Muscle layer of duodenum (tissue), 2 donors: ENCODE measurements around the gene TNFAIP8L2.
A peak's percentile ranks its signal among the peaks of the same experiment; 100 is the strongest.

Source experiments
- H3K27ac ChIP-seq: one replicate; pipeline ENCODE4 v1.7.0; 2013; ENCODE audit warnings: mild to moderate bottlenecking, low read length
- H3K27me3 ChIP-seq: one replicate; pipeline ENCODE4 v1.7.0; 2013; ENCODE audit warnings: low read depth, mild to moderate bottlenecking, control low read depth, low read length
- H3K36me3 ChIP-seq, 2 donors: one replicate each; pipeline ENCODE4 v1.7.0; 2013; ENCODE audit warnings: low read length in 2 of 2, control low read depth in 1 of 2, mild to moderate bottlenecking in 1 of 2; ENCODE audit not compliant: insufficient read depth in 2 of 2, control insufficient read depth in 1 of 2
- H3K4me1 ChIP-seq, 2 donors: one replicate each; pipeline ENCODE4 v1.7.0; 2013; ENCODE audit warnings: low read length in 2 of 2, mild to moderate bottlenecking in 2 of 2, control low read depth in 1 of 2, moderate library complexity in 1 of 2; ENCODE audit not compliant: insufficient read depth in 2 of 2, control insufficient read depth in 1 of 2
- H3K4me3 ChIP-seq, 2 donors: one replicate each; pipeline ENCODE4 v1.7.0; 2013; ENCODE audit warnings: low read length in 2 of 2, low read depth in 1 of 2, mild to moderate bottlenecking in 1 of 2
- H3K9me3 ChIP-seq, 2 donors: one replicate each; pipeline ENCODE4 v1.7.0; 2013; ENCODE audit warnings: low read length in 2 of 2, control low read depth in 1 of 2, mild to moderate bottlenecking in 1 of 2; ENCODE audit not compliant: control insufficient read depth in 1 of 2
- donor health status: healthy.

The TNFAIP8L2 gene

DNA sequence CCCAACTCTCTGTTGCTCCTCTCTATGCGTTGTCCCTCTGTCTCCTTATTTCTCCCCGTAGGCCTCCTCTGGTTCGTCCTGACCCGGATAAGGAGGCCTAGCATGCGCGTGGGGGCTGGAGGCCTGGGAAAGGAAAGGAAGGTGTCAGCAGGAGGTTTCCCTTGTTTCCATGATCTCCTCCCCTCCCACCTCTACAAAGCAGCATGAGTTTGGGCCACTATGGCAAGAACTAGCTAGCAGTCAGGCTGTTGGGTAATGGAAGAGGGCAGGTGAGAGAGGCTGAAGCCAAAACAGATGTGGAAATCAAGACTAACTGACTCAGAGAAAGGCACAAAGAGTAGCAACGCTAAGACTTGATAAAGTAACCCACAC is 9.3 kb upstream of the TNFAIP8L2 start:
- peak overlapping the region; percentile 82 for H3K27ac ChIP-seq
- H3K27me3 ChIP-seq = no peaks in the 10 kb centered on the region
- H3K4me3 ChIP-seq = peak overlapping the region; percentile 74 to 92
- peaks cover 0 to 40% of the 10 kb centered on the region in 2 donors for H3K4me1 ChIP-seq
- no peaks in the 10 kb centered on the region for H3K9me3 ChIP-seq
- no peaks in the 10 kb centered on the region for H3K36me3 ChIP-seq

DNA sequence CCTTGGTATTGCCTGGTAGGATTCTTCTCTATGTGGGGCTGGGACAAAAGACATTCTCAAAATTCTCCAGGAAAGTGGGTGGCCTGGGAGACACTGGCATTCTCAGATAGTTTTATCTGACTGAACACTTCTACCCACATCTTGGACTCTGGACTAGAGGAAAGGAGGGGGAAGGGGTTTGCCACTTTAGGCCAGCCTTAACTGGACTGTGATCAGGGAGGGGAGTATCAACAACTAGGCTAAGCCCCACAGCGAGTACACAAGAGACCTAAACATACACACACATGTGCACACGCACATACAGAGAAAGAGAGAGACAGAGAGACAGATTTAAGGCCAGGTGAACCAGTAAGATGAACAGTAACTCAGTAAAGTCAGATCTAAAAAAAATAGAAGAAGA is 8.8 kb upstream of the TNFAIP8L2 start:
- Histone ChIP-seq H3K9me3 (no peaks in the 10 kb centered on the region), H3K27me3 (no peaks in the 10 kb centered on the region), H3K36me3 (no peaks in the 10 kb centered on the region), H3K27ac (peak overlapping the region; percentile 82), H3K4me1 (peaks cover 0 to 40% of the 10 kb centered on the region in 2 donors), H3K4me3 (peak overlapping the region; percentile 74 to 92)

DNA sequence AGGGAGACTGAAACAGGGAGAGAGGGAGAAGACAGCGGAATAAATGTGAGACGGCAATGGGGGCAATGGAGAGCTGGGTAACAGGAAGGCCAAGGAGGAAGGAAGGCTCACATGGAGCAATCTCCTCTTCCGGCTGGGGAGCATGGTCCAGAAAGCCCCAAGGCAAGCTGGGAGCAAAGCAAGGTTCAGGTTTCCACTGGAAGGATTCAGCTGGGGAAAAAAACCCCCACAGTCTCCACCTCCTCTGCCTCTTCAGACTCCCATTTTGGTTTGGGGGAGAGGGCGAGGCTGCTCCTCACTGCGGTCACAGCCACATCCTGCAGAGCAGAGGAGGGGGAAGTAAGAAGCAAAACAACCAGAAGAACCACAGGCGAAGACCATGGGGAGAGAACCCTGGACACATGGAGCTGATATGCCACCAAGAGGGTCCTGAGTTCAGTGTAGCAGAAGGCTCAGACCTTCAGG is 650 bp downstream of the TNFAIP8L2 start:
- Histone ChIP-seq H3K27me3 (no peaks in the 10 kb centered on the region), H3K27ac (peak overlapping the region; percentile 46), H3K9me3 (no peaks in the 10 kb centered on the region), H3K4me1 (peaks cover 0 to 8% of the 10 kb centered on the region in 2 donors), H3K36me3 (peaks cover 12 to 48% of the 10 kb centered on the region in 2 donors), H3K4me3 (peak overlapping the region; percentile 46 to 54)

DNA sequence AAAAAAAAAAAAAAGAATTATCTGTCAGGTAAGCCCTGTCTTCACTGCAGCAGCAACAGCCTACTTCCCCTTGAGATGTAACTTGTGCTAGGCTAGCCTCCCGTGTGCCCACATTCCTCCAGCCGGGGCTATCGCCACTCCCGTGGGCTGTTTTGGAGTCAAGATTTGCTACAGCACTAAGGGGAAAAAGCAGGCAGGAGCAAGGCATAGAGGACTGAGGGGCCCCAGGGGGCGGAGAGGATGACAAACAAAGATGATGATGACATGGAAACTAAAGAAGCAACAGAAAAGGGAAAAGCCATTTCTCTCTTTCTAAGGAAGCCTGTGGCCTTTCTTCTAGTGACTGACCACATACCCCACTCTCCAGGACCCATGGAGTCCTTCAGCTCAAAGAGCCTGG is 1.9 kb downstream of the TNFAIP8L2 start:
- Histone ChIP-seq H3K27ac (no peak overlapping the region), H3K9me3 (no peaks in the 10 kb centered on the region), H3K36me3 (peaks cover 12 to 48% of the 10 kb centered on the region in 2 donors), H3K27me3 (no peaks in the 10 kb centered on the region), H3K4me3 (no peak overlapping the region), H3K4me1 (peaks cover 0 to 8% of the 10 kb centered on the region in 2 donors)

DNA sequence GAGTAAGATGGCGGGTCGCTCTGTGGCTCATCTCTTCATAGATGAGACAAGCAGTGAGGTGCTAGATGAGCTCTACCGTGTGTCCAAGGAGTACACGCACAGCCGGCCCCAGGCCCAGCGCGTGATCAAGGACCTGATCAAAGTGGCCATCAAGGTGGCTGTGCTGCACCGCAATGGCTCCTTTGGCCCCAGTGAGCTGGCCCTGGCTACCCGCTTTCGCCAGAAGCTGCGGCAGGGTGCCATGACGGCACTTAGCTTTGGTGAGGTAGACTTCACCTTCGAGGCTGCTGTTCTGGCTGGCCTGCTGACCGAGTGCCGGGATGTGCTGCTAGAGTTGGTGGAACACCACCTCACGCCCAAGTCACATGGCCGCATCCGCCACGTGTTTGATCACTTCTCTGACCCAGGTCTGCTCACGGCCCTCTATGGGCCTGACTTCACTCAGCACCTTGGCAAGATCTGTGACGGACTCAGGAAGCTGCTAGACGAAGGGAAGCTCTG is 2.4 kb downstream of the TNFAIP8L2 start:
- Histone ChIP-seq H3K4me3 (no peak overlapping the region), H3K27me3 (no peaks in the 10 kb centered on the region), H3K36me3 (peaks cover 12 to 48% of the 10 kb centered on the region in 2 donors), H3K9me3 (no peaks in the 10 kb centered on the region), H3K4me1 (peaks cover 0 to 10% of the 10 kb centered on the region in 2 donors), H3K27ac (no peak overlapping the region)

DNA sequence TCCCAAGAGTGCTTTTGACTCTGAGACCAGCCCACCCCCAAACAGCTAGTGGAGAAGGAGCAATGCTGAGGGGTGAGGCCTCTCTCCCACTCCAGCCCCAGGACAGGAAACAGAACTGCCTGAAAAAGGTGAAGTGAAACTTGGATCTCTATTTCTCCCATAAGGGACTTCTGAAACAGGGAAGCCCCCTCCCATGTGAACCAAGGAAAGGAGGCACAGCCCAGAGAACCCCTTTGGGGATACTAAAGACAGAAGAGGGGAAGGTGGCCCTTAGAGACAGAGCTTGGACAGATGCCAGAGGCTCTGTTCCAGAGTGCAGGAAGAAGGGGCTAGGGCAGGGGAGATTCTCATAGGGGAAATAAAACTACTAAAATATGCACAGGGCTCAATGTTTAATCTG is 2.9 kb downstream of the TNFAIP8L2 start:
- Histone ChIP-seq H3K27ac (no peak overlapping the region), H3K36me3 (peaks cover 12 to 48% of the 10 kb centered on the region in 2 donors), H3K4me3 (no peak overlapping the region), H3K9me3 (no peaks in the 10 kb centered on the region), H3K27me3 (no peaks in the 10 kb centered on the region), H3K4me1 (peaks cover 0 to 15% of the 10 kb centered on the region in 2 donors)

DNA sequence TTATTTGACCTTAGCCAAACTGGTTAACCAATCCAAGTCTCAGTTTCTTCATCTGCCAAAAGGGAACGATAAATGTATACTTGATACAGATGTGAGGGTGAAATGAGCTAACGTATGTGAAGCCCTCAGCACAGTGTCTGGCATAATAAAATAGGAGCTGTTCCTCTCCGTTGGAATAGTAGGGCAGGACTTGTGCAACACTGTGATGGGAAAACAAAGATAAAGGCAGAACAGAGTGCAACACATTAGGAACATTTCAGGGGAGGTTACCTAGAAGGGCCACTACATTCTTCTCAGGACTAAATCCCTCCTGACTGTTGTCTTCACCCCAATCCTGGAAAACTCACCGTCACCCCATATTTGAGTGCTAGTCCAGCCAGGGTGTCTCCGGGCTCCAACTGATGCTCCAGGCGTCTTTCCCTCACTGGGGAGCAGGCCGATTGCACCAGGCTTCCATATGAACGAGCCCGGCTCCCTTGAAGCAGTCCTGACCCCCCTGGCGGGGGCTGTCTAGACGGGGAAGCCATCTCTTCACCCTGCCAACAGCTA is 8.4 kb downstream of the TNFAIP8L2 start:
- H3K9me3 ChIP-seq = no peaks in the 10 kb centered on the region
- peak overlapping the region; percentile 89 for H3K27ac ChIP-seq
- no peaks in the 10 kb centered on the region for H3K27me3 ChIP-seq
- H3K4me3 ChIP-seq = peak overlapping the region; percentile 94 to 99
- peaks cover 10 to 32% of the 10 kb centered on the region in 2 donors for H3K4me1 ChIP-seq
- peaks cover 14 to 45% of the 10 kb centered on the region in 2 donors for H3K36me3 ChIP-seq

DNA sequence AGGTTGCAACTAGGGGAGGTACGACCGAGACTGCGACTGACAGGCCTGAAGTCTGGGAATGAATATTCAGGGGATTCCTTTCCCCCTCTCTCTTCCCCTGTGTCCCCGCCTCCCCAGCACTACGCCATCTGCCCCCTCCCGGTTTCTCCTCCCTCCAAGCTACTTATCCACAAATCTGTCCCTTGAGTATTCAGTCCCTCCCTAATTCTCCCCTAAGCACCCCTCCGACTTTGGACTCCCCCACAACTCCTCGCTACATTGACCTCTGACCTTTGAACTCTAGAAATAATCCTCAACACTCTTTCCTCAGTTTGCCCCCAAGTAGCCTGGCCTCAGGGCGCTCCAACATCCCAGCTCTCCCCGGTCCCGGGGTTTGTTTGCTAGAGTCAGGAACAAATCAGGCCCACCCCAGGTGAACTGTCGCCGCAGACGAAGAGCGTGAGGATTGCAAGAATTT is 8.9 kb downstream of the TNFAIP8L2 start:
- Histone ChIP-seq H3K4me1 (peaks cover 10 to 29% of the 10 kb centered on the region in 2 donors), H3K4me3 (peak overlapping the region; percentile 94 to 99), H3K27me3 (no peaks in the 10 kb centered on the region), H3K36me3 (peaks cover 19 to 46% of the 10 kb centered on the region in 2 donors), H3K27ac (peak overlapping the region; percentile 89), H3K9me3 (no peaks in the 10 kb centered on the region)

DNA sequence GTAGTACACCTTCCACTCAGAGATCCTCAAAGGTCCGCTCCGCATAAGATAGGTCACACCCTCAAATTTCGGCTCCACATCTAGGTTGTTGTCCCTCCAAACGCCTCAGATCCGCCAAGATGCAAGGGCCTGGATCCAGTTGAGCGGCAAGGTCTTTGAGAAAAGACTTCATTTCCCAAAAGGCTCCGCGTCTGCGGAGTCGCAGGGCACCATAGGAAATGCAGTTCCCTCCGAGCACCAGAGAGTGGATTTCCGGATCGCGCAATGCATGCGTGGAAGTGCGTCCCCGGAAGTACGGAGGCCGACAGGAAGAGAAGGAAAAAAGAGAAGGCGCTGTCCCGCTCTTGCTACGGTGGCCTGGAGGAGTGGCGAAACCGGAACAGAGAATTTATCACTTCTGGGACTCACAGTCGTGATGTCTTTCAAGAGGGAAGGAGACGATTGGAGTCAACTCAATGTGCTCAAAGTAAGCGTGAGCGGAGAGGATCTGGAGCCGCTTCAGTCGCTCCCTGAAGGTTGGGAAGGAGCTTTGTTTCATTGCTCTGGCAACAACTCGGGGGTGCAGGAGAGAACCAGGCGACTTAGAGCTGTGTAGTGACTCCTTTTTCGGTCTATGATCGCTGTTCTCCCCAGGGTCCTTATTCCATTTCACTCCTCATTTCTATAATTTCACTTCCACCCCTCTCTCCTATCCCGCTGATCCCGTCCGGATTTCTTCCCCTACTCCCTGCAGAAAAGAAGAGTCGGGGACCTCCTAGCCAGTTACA is 9.5 kb downstream of the TNFAIP8L2 start, which contains the start of the genes LYSMD1 and SCNM1:
Gene LYSMD1, minus strand, starts transcription at position 165 of the 767 bp plus-strand sequence. CDS start 644 bp downstream, outside the sequence.
Gene SCNM1, plus strand, starts transcription at position 407 of the 767 bp plus-strand sequence. Its CDS starts 9 bp downstream, at position 416.
- Histone ChIP-seq H3K27ac (peak within 1 kb of the TSS; percentile 89), H3K4me1 (peaks cover 10 to 24% of the 10 kb centered on the region in 2 donors), H3K27me3 (no peaks in the 10 kb centered on the region), H3K4me3 (peak within 1 kb of the TSS; percentile 94 to 99), H3K9me3 (no peaks in the 10 kb centered on the region), H3K36me3 (peaks cover 14 to 46% of the 10 kb centered on the region in 2 donors)

DNA sequence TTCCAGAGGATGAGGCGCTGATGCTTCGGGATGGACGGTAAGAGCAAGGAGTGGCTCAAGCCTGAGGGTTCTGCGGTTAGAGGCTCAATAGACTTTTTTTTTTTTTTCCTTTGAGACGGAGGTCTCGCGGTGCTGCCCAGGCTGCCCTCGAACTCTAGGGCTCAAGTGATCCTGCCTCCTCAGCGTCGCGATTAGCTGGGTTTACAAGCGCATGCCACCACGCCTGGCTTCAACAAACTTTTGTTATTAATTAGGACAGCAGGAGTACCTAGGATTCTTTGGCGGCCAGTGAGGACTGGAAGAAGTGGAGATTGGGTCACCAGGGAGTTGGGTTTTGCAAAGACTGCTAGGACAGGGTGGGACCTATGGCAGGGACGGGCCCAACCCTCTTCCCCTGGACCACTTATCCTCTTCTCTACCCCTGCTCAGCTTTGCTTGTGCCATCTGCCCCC is 10.1 kb downstream of the TNFAIP8L2 start:
- Histone ChIP-seq H3K9me3 (no peaks in the 10 kb centered on the region), H3K36me3 (peaks cover 11 to 43% of the 10 kb centered on the region in 2 donors), H3K27me3 (no peaks in the 10 kb centered on the region), H3K4me3 (peak overlapping the region; percentile 94 to 99), H3K27ac (peak overlapping the region; percentile 89), H3K4me1 (peaks cover 10 to 24% of the 10 kb centered on the region in 2 donors)

DNA sequence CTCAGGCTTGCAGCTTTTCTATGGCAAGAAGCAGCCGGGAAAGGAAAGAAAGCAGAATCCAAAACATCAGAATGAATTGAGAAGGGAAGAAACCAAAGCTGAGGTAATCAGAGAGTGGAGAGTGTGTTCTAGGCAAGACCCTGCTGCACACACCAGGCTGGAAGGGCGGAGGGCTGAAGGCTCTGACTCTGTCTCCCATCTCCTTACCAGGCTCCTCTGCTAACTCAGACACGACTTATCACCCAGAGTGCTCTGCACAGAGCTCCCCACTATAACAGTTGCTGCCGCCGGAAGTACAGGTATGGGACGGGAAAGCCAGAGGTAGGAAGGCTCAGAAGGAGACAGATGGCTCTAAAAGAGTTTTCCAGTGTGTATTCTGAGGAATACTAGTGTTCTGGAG is 10.7 kb downstream of the TNFAIP8L2 start:
- H3K4me3 ChIP-seq = peak overlapping the region; percentile 94 to 99
- H3K4me1 ChIP-seq = peaks cover 10 to 24% of the 10 kb centered on the region in 2 donors
- H3K27ac ChIP-seq = peak overlapping the region; percentile 89
- H3K27me3 ChIP-seq = no peaks in the 10 kb centered on the region
- H3K36me3 ChIP-seq = peaks cover 8 to 38% of the 10 kb centered on the region in 2 donors
- no peaks in the 10 kb centered on the region for H3K9me3 ChIP-seq
